ENCODE data around the gene COA3. TPM values are rescaled to one million over a fixed set of nuclear protein-coding genes. Genes with fewer than 3 reads are reported as not detected.

The COA3 gene
- total RNA-seq, 1 donor from 2014 or later, result 31.8 TPM

DNA sequence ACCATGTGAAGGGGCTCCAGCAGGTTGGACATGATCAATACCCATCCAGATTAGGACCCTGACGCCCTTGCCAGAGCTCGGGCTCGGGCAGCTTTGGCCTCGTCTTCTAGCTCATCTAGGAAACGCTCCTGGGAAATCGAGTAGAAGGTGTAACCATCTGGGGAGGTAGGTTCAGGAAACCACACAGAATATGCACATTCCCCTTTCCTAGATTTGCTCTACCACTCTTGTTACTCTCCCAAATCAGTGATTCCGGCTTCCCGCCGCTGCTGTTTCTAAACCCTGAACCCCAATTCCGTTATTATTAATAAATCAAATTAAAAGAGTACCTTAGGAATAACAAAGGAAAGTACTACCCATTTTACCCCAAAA is 507 bp downstream of the COA3 start:
- Mint-ChIP-seq H3K4me1 (ENCODE audit: low read depth, unreplicated experiment) (peaks cover 7% of the 10 kb centered on the region), H3K27ac (ENCODE audit: unreplicated experiment) (peak overlapping the region; percentile 84), H3K36me3 (ENCODE audit: low read depth, unreplicated experiment) (peaks cover 13% of the 10 kb centered on the region), H3K9me3 (ENCODE audit: unreplicated experiment) (no peaks in the 10 kb centered on the region), H3K27me3 (ENCODE audit: low read depth, unreplicated experiment) (no peaks in the 10 kb centered on the region), H3K4me3 (ENCODE audit: unreplicated experiment) (peak overlapping the region; percentile 94)
- H3K4me2 ChIP-seq (ENCODE audit: low read length), result peak overlapping the region; percentile 89
- TF ChIP-seq, protein P1, sequence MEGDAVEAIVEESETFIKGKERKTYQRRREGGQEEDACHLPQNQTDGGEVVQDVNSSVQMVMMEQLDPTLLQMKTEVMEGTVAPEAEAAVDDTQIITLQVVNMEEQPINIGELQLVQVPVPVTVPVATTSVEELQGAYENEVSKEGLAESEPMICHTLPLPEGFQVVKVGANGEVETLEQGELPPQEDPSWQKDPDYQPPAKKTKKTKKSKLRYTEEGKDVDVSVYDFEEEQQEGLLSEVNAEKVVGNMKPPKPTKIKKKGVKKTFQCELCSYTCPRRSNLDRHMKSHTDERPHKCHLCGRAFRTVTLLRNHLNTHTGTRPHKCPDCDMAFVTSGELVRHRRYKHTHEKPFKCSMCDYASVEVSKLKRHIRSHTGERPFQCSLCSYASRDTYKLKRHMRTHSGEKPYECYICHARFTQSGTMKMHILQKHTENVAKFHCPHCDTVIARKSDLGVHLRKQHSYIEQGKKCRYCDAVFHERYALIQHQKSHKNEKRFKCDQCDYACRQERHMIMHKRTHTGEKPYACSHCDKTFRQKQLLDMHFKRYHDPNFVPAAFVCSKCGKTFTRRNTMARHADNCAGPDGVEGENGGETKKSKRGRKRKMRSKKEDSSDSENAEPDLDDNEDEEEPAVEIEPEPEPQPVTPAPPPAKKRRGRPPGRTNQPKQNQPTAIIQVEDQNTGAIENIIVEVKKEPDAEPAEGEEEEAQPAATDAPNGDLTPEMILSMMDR (IDR thresholded peaks at IDR 0.05; ENCODE audit: insufficient read depth, low read depth, low read length), result no peak
- no peak for TF ChIP-seq EZH2 (IDR thresholded peaks at IDR 0.05; ENCODE audit: insufficient read depth, low read length)
- peaks cover 3% of the 10 kb centered on the region for H3K36me3 ChIP-seq (ENCODE audit: insufficient read depth, low read length)
- no peaks in the 10 kb centered on the region for H4K20me1 ChIP-seq (ENCODE audit: insufficient read depth, low read length)
- H3K79me2 ChIP-seq (ENCODE audit: insufficient read depth, low read length), result peaks cover 14% of the 10 kb centered on the region
- H3K9me3 ChIP-seq (ENCODE audit: insufficient read depth, low read depth, low read length), result no peaks in the 10 kb centered on the region
- H3K27ac ChIP-seq (ENCODE audit: low read depth, low read length), result peak overlapping the region; percentile 65
- peak overlapping the region; percentile 97 for H3K4me3 ChIP-seq (ENCODE audit: insufficient read depth, low read depth, low read length)
- H2AFZ ChIP-seq (ENCODE audit: low read depth, low read length), result peak overlapping the region; percentile 95
- no peak for FAIRE-seq
- peaks cover 3% of the 10 kb centered on the region for H3K27me3 ChIP-seq (ENCODE audit: insufficient read depth, low read length)
- DNase-seq (ENCODE audit: low read depth), result no peak
- peaks cover 16% of the 10 kb centered on the region for H3K4me1 ChIP-seq (ENCODE audit: insufficient read depth, low read length)
- H3K9ac ChIP-seq (ENCODE audit: low read length), result peak overlapping the region; percentile 91

DNA sequence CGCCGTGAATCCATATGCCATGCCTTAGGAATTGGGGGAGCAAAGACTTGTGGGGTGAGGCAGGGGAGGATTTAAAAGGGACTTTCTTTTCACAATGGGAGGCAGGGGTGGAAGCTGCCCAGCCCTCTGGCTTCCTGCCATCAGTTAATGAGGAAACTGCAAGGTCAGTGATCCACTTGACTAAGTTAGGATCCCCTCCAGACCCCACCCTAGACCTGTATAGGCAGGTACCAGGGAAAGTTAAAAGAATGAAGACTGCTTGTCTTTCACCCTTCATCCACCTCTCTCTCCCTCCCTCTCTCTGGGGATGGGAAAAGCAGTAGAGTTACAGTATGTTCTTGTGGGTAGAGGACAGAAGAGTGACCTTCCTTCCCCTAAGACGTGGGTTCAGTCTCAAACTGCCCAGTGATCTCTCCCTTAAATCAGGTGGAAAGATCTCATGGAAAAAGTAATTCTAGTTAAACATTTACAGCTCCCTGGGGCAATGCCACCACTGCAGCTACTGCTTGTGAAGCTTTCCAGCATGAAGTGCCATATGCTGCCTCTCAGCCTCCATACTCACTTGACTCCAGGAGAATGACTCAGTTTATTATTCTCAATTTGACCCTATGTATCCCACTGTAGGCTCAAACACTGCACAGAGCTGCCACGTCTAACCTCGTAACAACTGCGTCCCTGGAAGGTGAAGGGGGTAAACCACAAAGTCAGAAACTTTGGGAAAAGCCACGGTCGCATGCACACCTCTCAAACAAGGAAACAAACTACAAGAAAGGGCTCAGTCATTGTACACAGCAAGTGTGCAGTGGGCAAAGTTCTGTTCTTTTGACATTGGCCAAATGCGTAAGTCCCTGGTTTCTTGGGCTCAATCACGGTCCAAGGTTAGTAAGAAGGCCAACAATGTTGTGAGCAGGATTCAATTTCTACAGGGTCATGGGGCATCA is 1.2 kb downstream of the COA3 start:
- no peak overlapping the region for H2AFZ ChIP-seq (ENCODE audit: low read depth, low read length)
- DNase-seq (ENCODE audit: low read depth), result no peak
- no peaks in the 10 kb centered on the region for H3K27me3 Mint-ChIP-seq (ENCODE audit: low read depth, unreplicated experiment)
- peaks cover 7% of the 10 kb centered on the region for H3K4me1 Mint-ChIP-seq (ENCODE audit: low read depth, unreplicated experiment)
- no peak overlapping the region for H3K27ac ChIP-seq (ENCODE audit: low read depth, low read length)
- no peak for TF ChIP-seq EZH2 (IDR thresholded peaks at IDR 0.05; ENCODE audit: insufficient read depth, low read length)
- TF ChIP-seq, protein P1 (IDR thresholded peaks at IDR 0.05; ENCODE audit: insufficient read depth, low read depth, low read length), result no peak
- H3K4me1 ChIP-seq (ENCODE audit: insufficient read depth, low read length), result peaks cover 10% of the 10 kb centered on the region
- peaks cover 13% of the 10 kb centered on the region for H3K36me3 Mint-ChIP-seq (ENCODE audit: low read depth, unreplicated experiment)
- peaks cover 3% of the 10 kb centered on the region for H3K27me3 ChIP-seq (ENCODE audit: insufficient read depth, low read length)
- H3K9me3 Mint-ChIP-seq (ENCODE audit: unreplicated experiment), result no peaks in the 10 kb centered on the region
- no peaks in the 10 kb centered on the region for H4K20me1 ChIP-seq (ENCODE audit: insufficient read depth, low read length)
- peak overlapping the region; percentile 84 for H3K27ac Mint-ChIP-seq (ENCODE audit: unreplicated experiment)
- peaks cover 3% of the 10 kb centered on the region for H3K36me3 ChIP-seq (ENCODE audit: insufficient read depth, low read length)
- H3K9me3 ChIP-seq (ENCODE audit: insufficient read depth, low read depth, low read length), result no peaks in the 10 kb centered on the region
- H3K79me2 ChIP-seq (ENCODE audit: insufficient read depth, low read length), result peaks cover 14% of the 10 kb centered on the region
- peak overlapping the region; percentile 97 for H3K4me3 ChIP-seq (ENCODE audit: insufficient read depth, low read depth, low read length)
- peak overlapping the region; percentile 91 for H3K9ac ChIP-seq (ENCODE audit: low read length)
- H3K4me3 Mint-ChIP-seq (ENCODE audit: unreplicated experiment), result peak overlapping the region; percentile 94
- no peak for FAIRE-seq
- peak overlapping the region; percentile 89 for H3K4me2 ChIP-seq (ENCODE audit: low read length)

Measured in astrocyte (in vitro differentiated cells and primary cell).